Ovary (tissue), 3 donors: ENCODE data around the gene EOLA2.

Experiments
- EP300 ChIP-seq: sonication (generic); formaldehyde crosslinking; IDR thresholded peaks from one replicate; pipeline ENCODE4 v1.6.1; 2017; ENCODE audit warnings: antibody characterized with exemption
- POLR2A ChIP-seq: fragments of 450-650 bp; IDR thresholded peaks from one replicate; pipeline ENCODE4 v1.6.1; 2017; ENCODE audit warnings: antibody characterized with exemption, mild to moderate bottlenecking, moderate library complexity
- TF ChIP-seq, protein P1 (sequence below), 3 donors: fragments of 450-650 bp in 2 of 3; fragments of 200-600 bp in 1 of 3; IDR thresholded peaks; one replicate each; pipeline versions ENCODE4 v1.5.1 to v1.8.0; 2016 to 2022; ENCODE audit warnings: antibody characterized with exemption in 3 of 3, mild to moderate bottlenecking in 1 of 3
- donor health status: DM: no; HTN: no; CAD: no.

DNA sequence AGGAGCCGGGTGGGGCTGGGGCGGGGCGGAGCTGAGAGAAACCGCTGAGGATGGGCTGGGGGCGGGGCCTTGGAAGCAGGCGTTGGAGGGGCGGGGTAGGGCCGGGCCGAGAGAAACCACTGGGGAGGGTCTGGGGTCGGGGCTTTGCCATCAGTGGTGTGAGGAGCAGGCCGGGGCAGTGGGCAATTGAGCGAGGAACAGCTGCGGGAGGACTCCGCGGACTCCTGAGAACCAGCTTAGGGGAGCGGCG lies 1.3 kb upstream of the EOLA2 start:
- TF ChIP-seq POLR2A (no peak), EP300 (no peak)
- TF ChIP-seq, protein P1, sequence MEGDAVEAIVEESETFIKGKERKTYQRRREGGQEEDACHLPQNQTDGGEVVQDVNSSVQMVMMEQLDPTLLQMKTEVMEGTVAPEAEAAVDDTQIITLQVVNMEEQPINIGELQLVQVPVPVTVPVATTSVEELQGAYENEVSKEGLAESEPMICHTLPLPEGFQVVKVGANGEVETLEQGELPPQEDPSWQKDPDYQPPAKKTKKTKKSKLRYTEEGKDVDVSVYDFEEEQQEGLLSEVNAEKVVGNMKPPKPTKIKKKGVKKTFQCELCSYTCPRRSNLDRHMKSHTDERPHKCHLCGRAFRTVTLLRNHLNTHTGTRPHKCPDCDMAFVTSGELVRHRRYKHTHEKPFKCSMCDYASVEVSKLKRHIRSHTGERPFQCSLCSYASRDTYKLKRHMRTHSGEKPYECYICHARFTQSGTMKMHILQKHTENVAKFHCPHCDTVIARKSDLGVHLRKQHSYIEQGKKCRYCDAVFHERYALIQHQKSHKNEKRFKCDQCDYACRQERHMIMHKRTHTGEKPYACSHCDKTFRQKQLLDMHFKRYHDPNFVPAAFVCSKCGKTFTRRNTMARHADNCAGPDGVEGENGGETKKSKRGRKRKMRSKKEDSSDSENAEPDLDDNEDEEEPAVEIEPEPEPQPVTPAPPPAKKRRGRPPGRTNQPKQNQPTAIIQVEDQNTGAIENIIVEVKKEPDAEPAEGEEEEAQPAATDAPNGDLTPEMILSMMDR (IDR thresholded peaks at IDR 0.05), result no peak
